NCI-H82 (cell line): ENCODE measurements around the gene NUBPL.
"Not testable (repeated sequence)": the region's sequence is repeated elsewhere in the genome, so short reads cannot be mapped to it uniquely, and the experiment has no call there.

Experiments
- DNase-seq: peaks from one replicate; lab custom pipeline; 2025; lab: John Stamatoyannopoulos, UW

The NUBPL gene

GRCh38 chr14:31811693-31812628 is 250.8 kb downstream of the NUBPL start:
- DNase-seq: not testable (repeated sequence)

- DNase-seq: not testable (repeated sequence)
Measured at GRCh38 chr14:31813724-31814490, 252.7 kb downstream of the NUBPL start.

- DNase-seq: no peak
Measured at GRCh38 chr14:31819281-31819680, 258.1 kb downstream of the NUBPL start.

- no peak for DNase-seq
Measured at GRCh38 chr14:31825459-31825858, 264.3 kb downstream of the NUBPL start.

GRCh38 chr14:31827325-31827724 is 266.1 kb downstream of the NUBPL start:
- no peak for DNase-seq

- DNase-seq: no peak
Measured at GRCh38 chr14:31828946-31829868, 268.0 kb downstream of the NUBPL start.

- no peak for DNase-seq
Measured at GRCh38 chr14:31834616-31835015, 273.4 kb downstream of the NUBPL start.

- no peak for DNase-seq
Measured at GRCh38 chr14:31835049-31835448, 273.8 kb downstream of the NUBPL start.

GRCh38 chr14:31837031-31837430 is 275.8 kb downstream of the NUBPL start:
- DNase-seq: no peak

GRCh38 chr14:31842899-31843298 is 281.7 kb downstream of the NUBPL start:
- DNase-seq: peak; percentile 23

- DNase-seq: no peak
Measured at GRCh38 chr14:31843361-31844091, 282.3 kb downstream of the NUBPL start.

GRCh38 chr14:31854508-31855075 is 293.4 kb downstream of the NUBPL start:
- no peak for DNase-seq

GRCh38 chr14:31855262-31855661 is 294.1 kb downstream of the NUBPL start:
- DNase-seq: no peak

- DNase-seq: not testable (repeated sequence)
Measured at GRCh38 chr14:31856003-31856402, 294.8 kb downstream of the NUBPL start.

GRCh38 chr14:31858868-31859267 is 297.7 kb downstream of the NUBPL start:
- no peak for DNase-seq

- no peak for DNase-seq
Measured at GRCh38 chr14:31864937-31865855, 304.0 kb downstream of the NUBPL start.

GRCh38 chr14:31867570-31867969 is 306.4 kb downstream of the NUBPL start:
- no peak for DNase-seq

GRCh38 chr14:31868096-31868495 is 306.9 kb downstream of the NUBPL start:
- DNase-seq: not testable (repeated sequence)

GRCh38 chr14:31876741-31877140 is 315.5 kb downstream of the NUBPL start:
- DNase-seq: peak; percentile 93
